Hepatocyte (in vitro differentiated cells): ENCODE results near the gene STIMATE. TPM values are rescaled to one million over a fixed set of nuclear protein-coding genes. Genes with fewer than 3 reads are reported as not detected.

Experiments
- DNase-seq: peaks from one replicate; pipeline ENCODE4 v3.0.0-alpha.2; 2016; ENCODE audit warnings: low spot score
- H2AFZ ChIP-seq: fragments of 200-600 bp; sonication (generic); 2 replicates; pipeline ENCODE4 v1.6.0; 2016; ENCODE audit warnings: antibody characterized with exemption, mild to moderate bottlenecking
- H3K27ac ChIP-seq: fragments of 200-600 bp; sonication (generic); 2 replicates; pipeline ENCODE4 v1.5.1; 2016; ENCODE audit warnings: mild to moderate bottlenecking
- H3K27me3 ChIP-seq: fragments of 200-600 bp; sonication (generic); 2 replicates; pipeline ENCODE4 v1.6.1; 2016
- H3K36me3 ChIP-seq: fragments of 200-600 bp; sonication (generic); replicated peaks from 2 replicates; pipeline ENCODE4 v1.5.1; 2016; ENCODE audit warnings: low read depth; ENCODE audit not compliant: insufficient read depth
- H3K4me1 ChIP-seq: fragments of 200-600 bp; sonication (generic); 2 replicates; pipeline ENCODE4 v1.5.1; 2016; ENCODE audit warnings: mild to moderate bottlenecking, moderate library complexity; ENCODE audit not compliant: insufficient read depth
- H3K4me2 ChIP-seq: fragments of 200-600 bp; sonication (generic); 2 replicates; pipeline ENCODE4 v1.6.0; 2016
- H3K4me3 ChIP-seq: fragments of 200-600 bp; sonication (generic); 2 replicates; pipeline ENCODE4 v1.5.1; 2016; ENCODE audit warnings: mild to moderate bottlenecking
- H3K79me2 ChIP-seq: fragments of 200-600 bp; sonication (generic); 2 replicates; pipeline ENCODE4 v1.6.0; 2017; ENCODE audit warnings: mild to moderate bottlenecking
- H3K9me2 ChIP-seq: fragments of 200-600 bp; sonication (generic); replicated peaks from 2 replicates; pipeline ENCODE4 v1.6.0; 2017; ENCODE audit warnings: mild to moderate bottlenecking; ENCODE audit not compliant: insufficient read depth
- H3K9me3 ChIP-seq: fragments of 200-600 bp; sonication (generic); 2 replicates; pipeline ENCODE4 v1.5.1; 2016; ENCODE audit warnings: low read depth, mild to moderate bottlenecking
- H4K20me1 ChIP-seq: fragments of 200-600 bp; sonication (generic); 2 replicates; pipeline ENCODE4 v1.6.0; 2016; ENCODE audit warnings: mild to moderate bottlenecking; ENCODE audit not compliant: insufficient read depth, poor library complexity, severe bottlenecking
- CTCF ChIP-seq: fragments of 200-600 bp; sonication (generic); IDR thresholded peaks from 2 replicates; pipeline ENCODE4 v1.5.1; 2016; ENCODE audit warnings: antibody characterized with exemption, mild to moderate bottlenecking; ENCODE audit not compliant: poor library complexity
- EZH2 ChIP-seq: fragments of 200-600 bp; sonication (generic); IDR thresholded peaks from 2 replicates; pipeline ENCODE4 v1.6.1; 2016; ENCODE audit warnings: antibody characterized with exemption, mild to moderate bottlenecking, borderline replicate concordance
- EZH2phosphoT487 ChIP-seq: fragments of 200-600 bp; sonication (generic); IDR thresholded peaks from one replicate; pipeline ENCODE4 v1.6.1; 2018; ENCODE audit warnings: antibody characterized with exemption, mild to moderate bottlenecking, low read depth, moderate library complexity; ENCODE audit not compliant: unreplicated experiment, severe bottlenecking
- WGBS: methylation state at CpG from one replicate; pipeline ENCODE4 v1.1.6; 2016; ENCODE audit warnings: low lambda C conversion rate; ENCODE audit errors: missing lambda C conversion rate; 5-methylcytosine and 5-hydroxymethylcytosine counted together
- polyA plus RNA-seq: library from polyadenylated mRNA; unstranded; fragments of >200 nt; fragmentation: Nextera tagmentation; extraction: Ambion mirVana; gene quantifications from 2 replicates; pipeline ENCODE4 v1.2.1, GENCODE V29; 2016
- total RNA-seq: library from RNA; depleted of rRNA; stranded (reverse); fragments of >200 nt; gene quantifications from 2 replicates; pipeline ENCODE4 v1.2.3, GENCODE V29; 2014

STIMATE gene
- total and polyA plus RNA-seq, 2 experiments from 2014 or later = 14.5 to 20.4 TPM

- Histone ChIP-seq H3K4me1 (peaks cover 37% of the 10 kb centered on the region), H3K36me3 (no peaks in the 10 kb centered on the region), H3K27ac (peak overlapping the region; percentile 78), H3K9me2 (no peaks in the 10 kb centered on the region), H2AFZ (no peak overlapping the region), H4K20me1 (no peaks in the 10 kb centered on the region), H3K9me3 (no peaks in the 10 kb centered on the region), H3K4me3 (no peak overlapping the region), H3K79me2 (peaks cover 63% of the 10 kb centered on the region), H3K27me3 (no peaks in the 10 kb centered on the region), H3K4me2 (peak overlapping the region; percentile 51)
- 58% methylated on average over 4 of the region's 4 CpGs for WGBS
- DNase-seq = no peak
- TF ChIP-seq EZH2phosphoT487 = no peak
- TF ChIP-seq EZH2 = no peak
- no peak for TF ChIP-seq CTCF
Observed at GRCh38 chr3:52893723-52894122, 3.6 kb downstream of the STIMATE start.

GRCh38 chr3:52892625-52893311 lies 4.6 kb downstream of the STIMATE start:
- no peaks in the 10 kb centered on the region for H3K36me3 ChIP-seq
- peak overlapping the region; percentile 78 for H3K27ac ChIP-seq
- no peak overlapping the region for H3K4me3 ChIP-seq
- H3K4me1 ChIP-seq = peaks cover 37% of the 10 kb centered on the region
- peaks cover 71% of the 10 kb centered on the region for H3K79me2 ChIP-seq
- no peaks in the 10 kb centered on the region for H3K9me2 ChIP-seq
- TF ChIP-seq EZH2phosphoT487 (no peak), CTCF (peak; percentile 19)
- H3K4me2 ChIP-seq = peak overlapping the region; percentile 51
- no peak for DNase-seq
- 81% methylated on average over 8 of the region's 8 CpGs for WGBS
- H2AFZ ChIP-seq = no peak overlapping the region
- H3K9me3 ChIP-seq = no peaks in the 10 kb centered on the region
- no peaks in the 10 kb centered on the region for H4K20me1 ChIP-seq
- H3K27me3 ChIP-seq = no peaks in the 10 kb centered on the region

- no peaks in the 10 kb centered on the region for H3K9me2 ChIP-seq
- peak overlapping the region; percentile 78 for H3K27ac ChIP-seq
- no peak overlapping the region for H2AFZ ChIP-seq
- peak overlapping the region; percentile 51 for H3K4me2 ChIP-seq
- H3K9me3 ChIP-seq = no peaks in the 10 kb centered on the region
- H3K4me3 ChIP-seq = no peak overlapping the region
- no peak for DNase-seq
- no peaks in the 10 kb centered on the region for H3K27me3 ChIP-seq
- peaks cover 37% of the 10 kb centered on the region for H3K4me1 ChIP-seq
- no peak for TF ChIP-seq EZH2
- TF ChIP-seq EZH2phosphoT487 = no peak
- TF ChIP-seq CTCF = no peak
- 89% methylated on average over 5 of the region's 5 CpGs for WGBS
- no peaks in the 10 kb centered on the region for H4K20me1 ChIP-seq
- no peaks in the 10 kb centered on the region for H3K36me3 ChIP-seq
- H3K79me2 ChIP-seq = peaks cover 75% of the 10 kb centered on the region
Observed at GRCh38 chr3:52892290-52892624, 5.1 kb downstream of the STIMATE start.

GRCh38 chr3:52891615-52892081 lies 5.7 kb downstream of the STIMATE start:
- peak; percentile 63 for DNase-seq
- TF ChIP-seq EZH2 = no peak
- H3K4me2 ChIP-seq = peak overlapping the region; percentile 51
- peaks cover 37% of the 10 kb centered on the region for H3K4me1 ChIP-seq
- H3K9me3 ChIP-seq = no peaks in the 10 kb centered on the region
- no peaks in the 10 kb centered on the region for H3K9me2 ChIP-seq
- H3K27ac ChIP-seq = peak overlapping the region; percentile 78
- no peaks in the 10 kb centered on the region for H3K27me3 ChIP-seq
- 66% methylated on average over 2 of the region's 2 CpGs for WGBS
- H3K36me3 ChIP-seq = no peaks in the 10 kb centered on the region
- H3K79me2 ChIP-seq = peaks cover 74% of the 10 kb centered on the region
- no peak overlapping the region for H3K4me3 ChIP-seq
- no peaks in the 10 kb centered on the region for H4K20me1 ChIP-seq
- H2AFZ ChIP-seq = no peak overlapping the region
